Kidney (tissue), 14 donors: ENCODE data around the gene EHBP1. TPM values are rescaled to one million over a fixed set of nuclear protein-coding genes. Genes with fewer than 3 reads are reported as not detected.

Source experiments
- DNase-seq, 5 donors: peaks; one replicate each; pipeline ENCODE4 v3.0.0-alpha.2; 2013 to 2020
- FAIRE-seq: peaks from 2 replicates; lab custom pipeline; 2012; peaks lifted over from hg19 to GRCh38; lab: Jason Lieb, UNC
- H3K27ac ChIP-seq, 2 donors: one replicate each; pipeline ENCODE4 v1.7.0; 2013; ENCODE audit warnings: low read depth in 2 of 2, low read length in 2 of 2, inconsistent platforms in 1 of 2
- H3K27me3 ChIP-seq: one replicate; pipeline ENCODE4 v1.7.1; 2013; ENCODE audit warnings: low read length, inconsistent platforms; ENCODE audit not compliant: control insufficient read depth, insufficient read depth
- H3K36me3 ChIP-seq, 3 donors: one replicate each; pipeline versions ENCODE4 v1.7.0 to v1.7.1; 2013; ENCODE audit warnings: low read length in 3 of 3, control low read depth in 1 of 3, inconsistent platforms in 1 of 3; ENCODE audit not compliant: insufficient read depth in 3 of 3, control insufficient read depth in 2 of 3
- H3K4me1 ChIP-seq, 3 donors: one replicate each; pipeline versions ENCODE4 v1.7.0 to v1.7.1; 2013; ENCODE audit warnings: low read length in 3 of 3, inconsistent platforms in 1 of 3, low read depth in 1 of 3; ENCODE audit not compliant: control insufficient read depth in 2 of 3, insufficient read depth in 2 of 3
- H3K4me3 ChIP-seq, 3 donors: one replicate each; pipeline versions ENCODE4 v1.7.0 to v1.8.1; 2013; ENCODE audit warnings: low read length in 3 of 3, control low read depth in 1 of 3, inconsistent platforms in 1 of 3
- H3K9ac ChIP-seq, 3 donors: one replicate each; pipeline versions ENCODE4 v1.7.0 to v1.7.1; 2013; ENCODE audit warnings: low read length in 3 of 3, control low read depth in 1 of 3, inconsistent platforms in 1 of 3
- H3K9me3 ChIP-seq, 3 donors: one replicate each; pipeline versions ENCODE4 v1.7.0 to v1.7.1; 2013; ENCODE audit warnings: low read length in 3 of 3, control low read depth in 1 of 3, inconsistent platforms in 1 of 3; ENCODE audit not compliant: control insufficient read depth in 2 of 3, insufficient read depth in 1 of 3
- intact Hi-C: fragments of 100-400 bp; cut with DNase I; formaldehyde crosslinking; loops from one replicate; pipeline ENCODE4 v1.11.1; 2022
- polyA plus RNA-seq: library from polyadenylated mRNA; stranded (reverse); fragments of 350-450 nt; fragmentation: Illumina TruSeq; extraction: RNeasy Lipid Tissue Mini Kit (QIAGEN cat#74804); gene quantifications from one replicate; pipeline ENCODE4 v1.2.3, GENCODE V29; 2014; ENCODE audit warnings: low read depth, low replicate concordance; ENCODE audit not compliant: insufficient read depth
- total RNA-seq: library from RNA; stranded (reverse); fragmentation: NEBNext Ultra II Directional; extraction: Animal tissue kit (Norgen Biotek cat#: 25700); gene quantifications from one replicate; pipeline ENCODE4 v1.2.1, GENCODE V29; 2021
- TF ChIP-seq, protein P1 (sequence below): IDR thresholded peaks from 3 replicates; pipeline ENCODE4 v1.5.1; 2012; ENCODE audit warnings: mild to moderate bottlenecking, moderate library complexity, borderline replicate concordance; ENCODE audit not compliant: insufficient read depth; ENCODE audit errors: extremely low read depth
- donor health status: control.
- donor health status: control.
- donor health status: control.
- donor health status: control.
- donor health status: control.
- donor health status: DM: yes; HTN: yes; CAD: no.
- donor health status: Normal renal cell carcinoma (clear cell type).

Gene EHBP1
- total and polyA plus RNA-seq, 2 donors from 2014 or later = 12.5 to 42.7 TPM

DNA sequence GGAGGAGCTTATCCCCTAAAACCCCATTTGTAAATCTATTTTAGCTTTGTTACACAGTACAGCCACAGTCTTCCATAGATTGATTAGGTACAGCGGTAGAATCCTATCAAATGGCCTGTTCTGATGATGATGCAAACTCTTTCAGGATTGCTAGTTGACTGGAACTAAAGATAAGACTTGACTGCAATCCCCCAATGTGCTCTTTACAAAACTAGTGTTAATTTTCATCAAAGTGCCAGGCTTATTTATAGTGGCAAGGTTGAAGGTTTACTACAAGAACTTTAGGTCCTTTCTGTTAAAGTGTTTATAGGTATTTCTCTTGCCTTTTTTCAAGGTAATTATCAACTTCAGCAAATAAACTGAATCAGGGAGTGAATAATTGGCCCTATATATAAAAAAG is 336.1 kb downstream of the EHBP1 start:
- no peak for DNase-seq
- H3K27ac ChIP-seq = no peak overlapping the region
- peaks cover 0 to 3% (median 0%) of the 10 kb centered on the region in 3 donors for H3K36me3 ChIP-seq
- FAIRE-seq = no peak
- no peak overlapping the region for H3K4me3 ChIP-seq
- intact Hi-C loops = no loop called here
- no peaks in the 10 kb centered on the region for H3K9me3 ChIP-seq
- H3K27me3 ChIP-seq = peaks cover 24% of the 10 kb centered on the region
- H3K4me1 ChIP-seq = no peaks in the 10 kb centered on the region
- TF ChIP-seq, protein P1, sequence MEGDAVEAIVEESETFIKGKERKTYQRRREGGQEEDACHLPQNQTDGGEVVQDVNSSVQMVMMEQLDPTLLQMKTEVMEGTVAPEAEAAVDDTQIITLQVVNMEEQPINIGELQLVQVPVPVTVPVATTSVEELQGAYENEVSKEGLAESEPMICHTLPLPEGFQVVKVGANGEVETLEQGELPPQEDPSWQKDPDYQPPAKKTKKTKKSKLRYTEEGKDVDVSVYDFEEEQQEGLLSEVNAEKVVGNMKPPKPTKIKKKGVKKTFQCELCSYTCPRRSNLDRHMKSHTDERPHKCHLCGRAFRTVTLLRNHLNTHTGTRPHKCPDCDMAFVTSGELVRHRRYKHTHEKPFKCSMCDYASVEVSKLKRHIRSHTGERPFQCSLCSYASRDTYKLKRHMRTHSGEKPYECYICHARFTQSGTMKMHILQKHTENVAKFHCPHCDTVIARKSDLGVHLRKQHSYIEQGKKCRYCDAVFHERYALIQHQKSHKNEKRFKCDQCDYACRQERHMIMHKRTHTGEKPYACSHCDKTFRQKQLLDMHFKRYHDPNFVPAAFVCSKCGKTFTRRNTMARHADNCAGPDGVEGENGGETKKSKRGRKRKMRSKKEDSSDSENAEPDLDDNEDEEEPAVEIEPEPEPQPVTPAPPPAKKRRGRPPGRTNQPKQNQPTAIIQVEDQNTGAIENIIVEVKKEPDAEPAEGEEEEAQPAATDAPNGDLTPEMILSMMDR = no peak
- H3K9ac ChIP-seq = no peak overlapping the region

DNA sequence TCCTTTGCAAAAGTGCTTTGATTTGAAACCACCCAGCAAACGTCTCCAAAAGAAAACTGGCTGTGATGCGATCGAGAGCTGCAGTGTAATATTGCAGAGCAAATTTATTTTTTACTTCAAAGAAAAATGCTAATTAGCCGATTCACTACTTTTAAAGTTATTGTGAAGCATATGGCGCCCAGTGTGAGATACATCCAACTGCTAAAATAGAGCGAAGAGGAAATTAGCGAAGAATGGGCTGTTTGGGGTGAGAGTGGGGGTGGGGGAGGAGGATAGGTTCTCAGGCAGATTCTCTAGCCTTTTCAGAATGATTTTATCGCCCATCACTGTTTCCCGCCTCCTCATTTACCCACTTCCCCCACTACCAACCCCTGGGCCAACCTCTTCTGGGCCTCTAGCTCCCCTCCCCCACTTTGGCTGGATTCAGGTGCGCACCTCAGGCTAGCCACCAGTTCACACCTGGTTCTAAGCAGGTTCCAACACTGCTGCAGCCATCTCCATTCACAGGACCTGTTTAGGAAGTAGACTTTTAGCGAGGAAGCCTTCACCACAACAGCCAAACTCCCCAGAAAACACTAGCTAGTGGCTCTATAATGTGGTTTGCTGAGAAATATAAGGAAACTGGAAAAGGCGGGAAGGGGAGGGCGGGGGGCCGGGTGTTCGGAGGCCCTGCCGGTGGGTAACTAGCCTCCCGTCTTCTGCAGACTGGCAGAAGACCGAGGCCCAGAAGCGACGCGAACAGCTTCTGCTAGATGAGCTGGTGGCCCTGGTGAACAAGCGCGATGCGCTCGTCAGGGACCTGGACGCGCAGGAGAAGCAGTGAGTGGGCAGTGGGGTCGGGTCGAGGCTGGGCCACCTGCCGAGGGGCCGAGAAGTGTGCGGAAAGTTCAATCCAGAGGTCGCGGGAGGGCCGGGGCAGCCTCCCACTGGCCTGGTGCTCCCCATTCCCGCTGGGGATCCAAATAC is 339.1 kb downstream of the EHBP1 start:
- intact Hi-C loops = no loop called here
- FAIRE-seq = no peak
- peak in 2 of 5 donors; percentile 42 to 61 for DNase-seq
- Histone ChIP-seq H3K27ac (no peak overlapping the region), H3K9ac (no peak overlapping the region), H3K4me1 (peaks cover 0 to 2% (median 0%) of the 10 kb centered on the region in 3 donors), H3K4me3 (no peak overlapping the region), H3K9me3 (no peaks in the 10 kb centered on the region), H3K27me3 (peaks cover 46% of the 10 kb centered on the region), H3K36me3 (peaks cover 0 to 3% (median 0%) of the 10 kb centered on the region in 3 donors)
- TF ChIP-seq, protein P1 = no peak

DNA sequence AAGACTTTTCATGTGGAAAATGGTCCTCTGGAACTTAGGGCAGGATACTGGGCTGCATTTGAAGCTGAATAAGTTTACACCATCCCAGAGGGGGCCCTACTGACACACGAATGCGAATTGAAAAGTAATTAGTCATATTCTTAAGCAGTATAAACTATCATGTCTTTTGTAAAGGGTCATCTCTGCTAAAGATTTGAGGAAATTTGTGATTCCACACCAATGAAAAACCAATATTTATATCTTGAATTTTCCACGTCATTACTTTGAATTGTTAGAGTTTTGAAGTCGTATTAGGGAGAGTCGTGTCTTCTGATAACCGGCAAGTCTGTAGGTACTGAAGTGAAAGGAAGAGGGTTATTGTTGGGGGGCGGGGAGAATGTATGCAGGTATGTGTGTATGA is 341.0 kb downstream of the EHBP1 start:
- no peak overlapping the region for H3K4me3 ChIP-seq
- no peak overlapping the region for H3K9ac ChIP-seq
- TF ChIP-seq, protein P1 = no peak
- DNase-seq (no peak), FAIRE-seq (no peak)
- intact Hi-C loops = no loop called here
- H3K27me3 ChIP-seq = peaks cover 52% of the 10 kb centered on the region
- H3K27ac ChIP-seq = no peak overlapping the region
- no peaks in the 10 kb centered on the region for H3K9me3 ChIP-seq
- peaks cover 0 to 6% (median 3%) of the 10 kb centered on the region in 3 donors for H3K4me1 ChIP-seq
- H3K36me3 ChIP-seq = peaks cover 0 to 3% (median 0%) of the 10 kb centered on the region in 3 donors
